DMS 273 (cell line): Measurements from ENCODE around the gene NCOA3.
"Not testable (repeated sequence)": the region's sequence is repeated elsewhere in the genome, so short reads cannot be mapped to it uniquely, and the experiment has no call there.

ENCODE experiments used
- DNase-seq: peaks from one replicate; lab custom pipeline; 2025; ENCODE audit not compliant: unreplicated experiment; lab: John Stamatoyannopoulos, UW

The NCOA3 gene

GRCh38 chr20:47501482-47502270 is at the start of gene NCOA3:
NCOA3 (plus strand) TSS chr20:47501887; CDS start chr20:47622248, 120,361 bp downstream.
- peak; percentile 98 for DNase-seq

GRCh38 chr20:47452736-47453161 is 48.9 kb upstream of the NCOA3 start:
- no peak for DNase-seq

GRCh38 chr20:47453167-47453782 is 48.4 kb upstream of the NCOA3 start:
- no peak for DNase-seq

- DNase-seq: no peak
Observed at GRCh38 chr20:47454298-47455132, 47.2 kb upstream of the NCOA3 start.

- DNase-seq: no peak
Observed at GRCh38 chr20:47455133-47456040, 46.3 kb upstream of the NCOA3 start.

- no peak for DNase-seq
Observed at GRCh38 chr20:47456041-47456537, 45.6 kb upstream of the NCOA3 start.

GRCh38 chr20:47456952-47457724 is 44.5 kb upstream of the NCOA3 start:
- DNase-seq: no peak

- DNase-seq: not testable (repeated sequence)
Observed at GRCh38 chr20:47458280-47459050, 43.2 kb upstream of the NCOA3 start.

- DNase-seq: no peak
Observed at GRCh38 chr20:47459344-47460073, 42.2 kb upstream of the NCOA3 start.

- DNase-seq: not testable (repeated sequence)
Observed at GRCh38 chr20:47460761-47461112, 41.0 kb upstream of the NCOA3 start.

GRCh38 chr20:47461120-47461685 is 40.5 kb upstream of the NCOA3 start:
- DNase-seq: no peak

GRCh38 chr20:47461906-47462305 is 39.8 kb upstream of the NCOA3 start:
- not testable (repeated sequence) for DNase-seq

- peak; percentile 47 for DNase-seq
Observed at GRCh38 chr20:47464380-47465101, 37.1 kb upstream of the NCOA3 start.

- DNase-seq: no peak
Observed at GRCh38 chr20:47465335-47466090, 36.2 kb upstream of the NCOA3 start.

GRCh38 chr20:47466213-47466612 is 35.5 kb upstream of the NCOA3 start:
- DNase-seq: no peak

- DNase-seq: no peak
Observed at GRCh38 chr20:47466704-47467459, 34.8 kb upstream of the NCOA3 start.
